HepG2 (cell line): Measurements from ENCODE around the gene EEF1A2. TPM values are rescaled to one million over a fixed set of nuclear protein-coding genes. Genes with fewer than 3 reads are reported as not detected.
A peak's percentile ranks its signal among the peaks of the same experiment; 100 is the strongest.

Experiments
- CHD4 ChIP-seq: fragments of 200-600 bp; sonication (generic); IDR thresholded peaks from 2 replicates; pipeline ENCODE4 v1.7.0; 2017; ENCODE audit warnings: mild to moderate bottlenecking, low read length, borderline replicate concordance
- DR1 ChIP-seq: sonication (generic); formaldehyde crosslinking; IDR thresholded peaks from 2 replicates; pipeline ENCODE4 v1.8.0; 2021; ENCODE audit warnings: mild to moderate bottlenecking, missing genetic modification reagents, inconsistent platforms
- ELF3 ChIP-seq: IDR thresholded peaks from 2 replicates; pipeline ENCODE4 v1.6.1; 2016; ENCODE audit warnings: missing genetic modification reagents, missing compliant biosample characterization
- FIP1L1 ChIP-seq: fragments of 200-400 bp; formaldehyde crosslinking; IDR thresholded peaks from 2 replicates; pipeline ENCODE4 v1.6.1; 2018; ENCODE audit warnings: low read depth, mild to moderate bottlenecking, low read length, moderate library complexity, borderline replicate concordance; ENCODE audit not compliant: insufficient read depth
- HMG20B ChIP-seq: conservative IDR thresholded peaks from 2 replicates; pipeline ENCODE4 v1.6.1; 2016; ENCODE audit warnings: missing genetic modification reagents, missing compliant biosample characterization
- NFAT5 ChIP-seq: sonication (generic); formaldehyde crosslinking; IDR thresholded peaks from 2 replicates; pipeline ENCODE4 v1.4.0; 2020; ENCODE audit warnings: missing genetic modification reagents
- NR2F1 ChIP-seq, 2 experiments: fragments of 450-650 bp in 1 of 2; formaldehyde crosslinking in 1 of 2; IDR thresholded peaks; 2 replicates each; pipeline versions ENCODE4 v1.5.0 to v1.6.1; 2016 to 2020; ENCODE audit warnings: mild to moderate bottlenecking in 1 of 2, missing compliant biosample characterization in 1 of 2, missing genetic modification reagents in 1 of 2, moderate library complexity in 1 of 2
- RELA ChIP-seq: sonication (generic); formaldehyde crosslinking; IDR thresholded peaks from 2 replicates; pipeline ENCODE4 v1.4.0; 2020; ENCODE audit warnings: missing genetic modification reagents
- SIX4 ChIP-seq: sonication (generic); formaldehyde crosslinking; IDR thresholded peaks from 2 replicates; pipeline ENCODE4 v1.4.0; 2020; ENCODE audit warnings: missing genetic modification reagents
- SOX6 ChIP-seq, 2 experiments: fragments of 450-650 bp in 1 of 2; sonication (generic) in 1 of 2; formaldehyde crosslinking in 1 of 2; IDR thresholded peaks; 2 replicates each; pipeline versions ENCODE4 v1.4.0 to v1.6.1; 2017 to 2020; ENCODE audit warnings: antibody characterized with exemption in 1 of 2, mild to moderate bottlenecking in 1 of 2, missing genetic modification reagents in 1 of 2
- SRSF1 ChIP-seq: fragments of 200-400 bp; formaldehyde crosslinking; optimal IDR thresholded peaks from 2 replicates; pipeline ENCODE3; 2017; ENCODE audit warnings: mild to moderate bottlenecking, low read depth, low read length, moderate library complexity
- STAG1 ChIP-seq: sonication (generic); formaldehyde crosslinking; IDR thresholded peaks from 2 replicates; pipeline ENCODE4 v1.4.0; 2020; ENCODE audit warnings: missing genetic modification reagents
- TCF12 ChIP-seq, 2 experiments: fragments of 450-650 bp in 1 of 2; sonication (generic) in 1 of 2; formaldehyde crosslinking in 1 of 2; IDR thresholded peaks; 2 replicates each; pipeline versions ENCODE4 v1.6.1 to v1.8.0; 2017 to 2022; ENCODE audit warnings: antibody characterized with exemption in 1 of 2, mild to moderate bottlenecking in 1 of 2, missing genetic modification reagents in 1 of 2, moderate library complexity in 1 of 2
- ZBTB2 ChIP-seq: sonication (generic); formaldehyde crosslinking; IDR thresholded peaks from 2 replicates; pipeline ENCODE4 v1.8.0; 2022; ENCODE audit warnings: low read depth, missing genetic modification reagents
- ZNF607 ChIP-seq: sonication (generic); formaldehyde crosslinking; IDR thresholded peaks from 2 replicates; pipeline ENCODE4 v1.5.1; 2020; ENCODE audit warnings: missing genetic modification reagents, mild to moderate bottlenecking, borderline replicate concordance
- ZNF614 ChIP-seq: IDR thresholded peaks from 2 replicates; pipeline ENCODE4 v1.6.1; 2018; ENCODE audit warnings: missing biosample characterization, missing genetic modification reagents, inconsistent platforms, borderline replicate concordance
- ZNF619 ChIP-seq: sonication (generic); formaldehyde crosslinking; IDR thresholded peaks from 2 replicates; pipeline ENCODE4 v1.4.0; 2020; ENCODE audit warnings: mild to moderate bottlenecking, missing genetic modification reagents
- ZNF687 ChIP-seq: sonication (generic); formaldehyde crosslinking; IDR thresholded peaks from 2 replicates; pipeline ENCODE4 v1.5.1; 2020; ENCODE audit warnings: mild to moderate bottlenecking, missing genetic modification reagents, moderate library complexity
- ZNF776 ChIP-seq: sonication (generic); formaldehyde crosslinking; IDR thresholded peaks from 2 replicates; pipeline ENCODE4 v1.4.0; 2020; ENCODE audit warnings: mild to moderate bottlenecking, missing genetic modification reagents
- polyA plus RNA-seq, 8 experiments: library from polyadenylated mRNA; depleted of rRNA in 3 of 8; stranded (reverse) in 7 of 8; unstranded in 1 of 8; fragments of >200 nt; fragmentation: Illumina TruSeq in 4 of 8; extraction: Trizol in 4 of 8; gene quantifications; 2 replicates each; pipeline versions ENCODE4 v1.2.1 to v1.2.3, GENCODE V29; 2011 to 2016; ENCODE audit warnings: low read depth in 4 of 8, missing spikeins in 1 of 8, mixed read lengths in 1 of 8; ENCODE audit not compliant: insufficient read depth in 1 of 8
- total RNA-seq, 5 experiments: library from RNA; depleted of rRNA; stranded (reverse); fragments of >200 nt; fragmentation: Illumina TruSeq; extraction: Trizol; gene quantifications; 2 replicates each; pipeline ENCODE4 v1.2.3, GENCODE V29; 2016; ENCODE audit warnings: low read depth in 1 of 5

Gene EEF1A2
- total and polyA plus RNA-seq, 2 of the 13 experiments (the other 11 are each of a cell fraction or from before 2014, with no cell fraction given) = 0.44 to 0.87 TPM

- TF ChIP-seq NFAT5 (CRISPR knock-in tag) (no peak), ZNF614 (CRISPR knock-in tag) (no peak), CHD4 (no peak), STAG1 (CRISPR knock-in tag) (0 out of 2 replicates have a peak, but pooled peaks have one; percentile 19), ZNF687 (CRISPR knock-in tag) (0 out of 2 replicates have a peak, but pooled peaks have one; percentile 19), TCF12 (IDR thresholded peaks at IDR 0.05) (no peak), TCF12 (CRISPR knock-in tag; IDR thresholded peaks at IDR 0.05) (no peak), ZNF619 (no peak), NR2F1 (CRISPR knock-in tag; IDR thresholded peaks at IDR 0.05) (no peak), ZBTB2 (no peak), HMG20B (CRISPR knock-in tag) (no peak), ZNF776 (CRISPR knock-in tag) (no peak), SIX4 (CRISPR knock-in tag) (no peak), SRSF1 (no peak), ELF3 (CRISPR knock-in tag) (no peak), SOX6 (IDR thresholded peaks at IDR 0.05) (no peak), SOX6 (CRISPR knock-in tag; IDR thresholded peaks at IDR 0.05) (no peak), RELA (no peak), DR1 (CRISPR knock-in tag) (no peak), ZNF607 (CRISPR knock-in tag) (no peak), FIP1L1 (no peak)
Observed at GRCh38 chr20:63518351-63518861, 19.5 kb upstream of the EEF1A2 start (continued).
